Right hindlimb (tissue), 1 donor: ENCODE measurements around the gene BICDL2.
"Not testable (repeated sequence)": the region's sequence is repeated elsewhere in the genome, so short reads cannot be mapped to it uniquely, and the experiment has no call there.

Experiments used
- DNase-seq: peaks from one replicate; pipeline ENCODE4 v3.0.0-alpha.2; 2018

The BICDL2 gene

GRCh38 chr16:3036726-3037315 is at the start of gene BICDL2:
Gene BICDL2, minus strand, starts transcription at chr16:3036944. Its CDS starts 1,448 bp downstream, at chr16:3035496.
- DNase-seq = no peak

GRCh38 chr16:3085868-3086595 is 49.3 kb upstream of the BICDL2 start:
- DNase-seq = no peak

GRCh38 chr16:3084969-3085670 is 48.4 kb upstream of the BICDL2 start:
- no peak for DNase-seq

- DNase-seq = no peak
Measured at GRCh38 chr16:3084491-3084890, 47.7 kb upstream of the BICDL2 start.

GRCh38 chr16:3083408-3083807 is 46.7 kb upstream of the BICDL2 start:
- DNase-seq = not testable (repeated sequence)

GRCh38 chr16:3081957-3082356 is 45.2 kb upstream of the BICDL2 start:
- not testable (repeated sequence) for DNase-seq

- no peak for DNase-seq
Measured at GRCh38 chr16:3080024-3080423, 43.3 kb upstream of the BICDL2 start.

GRCh38 chr16:3076577-3076976 is 39.8 kb upstream of the BICDL2 start:
- no peak for DNase-seq

GRCh38 chr16:3075946-3076345 is 39.2 kb upstream of the BICDL2 start:
- DNase-seq = not testable (repeated sequence)

- peak; percentile 81 for DNase-seq
Measured at GRCh38 chr16:3075523-3075915, 38.8 kb upstream of the BICDL2 start.

- no peak for DNase-seq
Measured at GRCh38 chr16:3074860-3075522, 38.2 kb upstream of the BICDL2 start.

GRCh38 chr16:3073448-3073847 is 36.7 kb upstream of the BICDL2 start:
- DNase-seq = no peak

- DNase-seq = not testable (repeated sequence)
Measured at GRCh38 chr16:3072576-3073263, 36.0 kb upstream of the BICDL2 start.

- not testable (repeated sequence) for DNase-seq
Measured at GRCh38 chr16:3072148-3072547, 35.4 kb upstream of the BICDL2 start.

- DNase-seq = no peak
Measured at GRCh38 chr16:3071655-3072054, 34.9 kb upstream of the BICDL2 start.

- DNase-seq = no peak
Measured at GRCh38 chr16:3070608-3071111, 33.9 kb upstream of the BICDL2 start.

GRCh38 chr16:3069146-3069545 is 32.4 kb upstream of the BICDL2 start:
- DNase-seq = not testable (repeated sequence)

- DNase-seq = no peak
Measured at GRCh38 chr16:3068487-3068886, 31.7 kb upstream of the BICDL2 start.

- no peak for DNase-seq
Measured at GRCh38 chr16:3066440-3066748, 29.6 kb upstream of the BICDL2 start.

- DNase-seq = no peak
Measured at GRCh38 chr16:3065742-3066439, 29.1 kb upstream of the BICDL2 start.

GRCh38 chr16:3065069-3065741 is 28.5 kb upstream of the BICDL2 start, which contains the start of gene IL32:
Gene IL32, plus strand, starts transcription at chr16:3065640. Its CDS starts 172 bp downstream, at chr16:3065812.
- peak; percentile 87 for DNase-seq
